ENCODE measurements around the gene FAM53B. TPM values are rescaled to one million over a fixed set of nuclear protein-coding genes. Genes with fewer than 3 reads are reported as not detected.
"Not testable (repeated sequence)": the region's sequence is repeated elsewhere in the genome, so short reads cannot be mapped to it uniquely, and the experiment has no call there.

The FAM53B gene
- total RNA-seq, 4 donors from 2014 or later, result 25.2 to 43.3 (median 34.7) TPM

- 89% methylated on average over 4 of the region's 5 CpGs for WGBS
- intact Hi-C loops (cut with DNase I), result no loop called here
- Histone ChIP-seq H3K27me3 (no peaks in the 10 kb centered on the region), H3K4me1 (peaks cover 15 to 26% (median 18%) of the 10 kb centered on the region in 4 donors), H3K9me3 (peaks cover 0 to 8% (median 3%) of the 10 kb centered on the region in 4 donors), H3K4me3 (no peak overlapping the region), H3K36me3 (no peaks in the 10 kb centered on the region), H3K27ac (replicated peaks in 1 of 4) (no peak overlapping the region)
- DNase-seq (ENCODE audit: extremely low spot score), result no peak
- no peak for TF ChIP-seq CTCF (IDR thresholded peaks at IDR 0.05)
- no peak for TF ChIP-seq EP300 (IDR thresholded peaks at IDR 0.05)
- no peak for TF ChIP-seq POLR2A (IDR thresholded peaks at IDR 0.05; ENCODE audit: low read depth)
- no peak for TF ChIP-seq POLR2AphosphoS5 (IDR thresholded peaks at IDR 0.05)
These were observed 153.1 kb downstream of the FAM53B start for GRCh38 chr10:124591123-124591495.

- no peak for DNase-seq (ENCODE audit: extremely low spot score)
- Histone ChIP-seq H3K36me3 (no peaks in the 10 kb centered on the region), H3K4me1 (peaks cover 15 to 26% (median 18%) of the 10 kb centered on the region in 4 donors), H3K4me3 (no peak overlapping the region), H3K9me3 (peaks cover 0 to 8% (median 3%) of the 10 kb centered on the region in 4 donors), H3K27ac (replicated peaks in 1 of 4) (peak overlapping the region in 1 of 4 donors; percentile 68), H3K27me3 (no peaks in the 10 kb centered on the region)
- no peak for TF ChIP-seq POLR2A (IDR thresholded peaks at IDR 0.05; ENCODE audit: low read depth)
- TF ChIP-seq CTCF (IDR thresholded peaks at IDR 0.05), result no peak
- no peak for TF ChIP-seq POLR2AphosphoS5 (IDR thresholded peaks at IDR 0.05)
- no peak for TF ChIP-seq EP300 (IDR thresholded peaks at IDR 0.05)
- 90% methylated on average over 15 of the region's 23 CpGs for WGBS
- intact Hi-C loops (cut with DNase I), result no loop called here
These were observed 153.7 kb downstream of the FAM53B start for GRCh38 chr10:124590216-124591122.

DNA sequence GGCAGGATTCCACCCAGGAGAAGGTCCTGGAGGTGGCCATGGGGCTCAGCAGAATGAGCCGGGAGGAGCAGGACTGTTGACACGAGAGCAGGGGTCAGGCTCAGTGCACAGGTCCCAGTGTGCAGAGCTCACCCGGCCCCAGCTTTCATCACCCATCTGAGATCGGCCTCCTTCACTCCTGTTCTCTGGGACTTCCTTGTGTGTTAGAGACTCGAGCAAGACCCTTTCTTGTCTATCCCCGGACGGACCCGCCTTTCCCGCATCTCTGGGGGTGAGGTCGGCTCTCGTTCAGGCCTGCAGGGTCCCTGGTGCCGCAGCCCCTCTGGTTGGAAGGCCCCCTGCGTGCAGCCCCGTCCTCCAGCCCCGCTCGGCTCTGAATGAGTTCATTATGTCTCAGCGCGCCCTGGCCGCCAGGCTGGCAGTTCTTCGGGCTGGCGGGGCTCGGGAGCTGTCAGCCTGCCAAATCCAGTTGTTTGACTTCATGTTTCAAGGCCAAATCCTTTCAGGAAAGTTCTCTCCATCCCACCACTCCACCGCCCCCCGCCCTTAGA lies 154.6 kb downstream of the FAM53B start:
- no peak for DNase-seq (ENCODE audit: extremely low spot score)
- Histone ChIP-seq H3K4me3 (no peak overlapping the region), H3K27ac (replicated peaks in 1 of 4) (peak overlapping the region in 3 of 4 donors; percentile 55 to 68 (median 68)), H3K27me3 (no peaks in the 10 kb centered on the region), H3K4me1 (peaks cover 15 to 26% (median 18%) of the 10 kb centered on the region in 4 donors), H3K9me3 (peaks cover 0 to 8% (median 3%) of the 10 kb centered on the region in 4 donors), H3K36me3 (no peaks in the 10 kb centered on the region)
- 73% methylated on average over 19 of the region's 24 CpGs for WGBS
- intact Hi-C loops (cut with DNase I), result no loop called here
- TF ChIP-seq POLR2A (IDR thresholded peaks at IDR 0.05; ENCODE audit: low read depth) (no peak), EP300 (IDR thresholded peaks at IDR 0.05) (no peak), POLR2AphosphoS5 (IDR thresholded peaks at IDR 0.05) (no peak), CTCF (IDR thresholded peaks at IDR 0.05) (no peak)

- WGBS, result 16% methylated on average over 15 of the region's 15 CpGs
- Histone ChIP-seq H3K4me3 (no peak overlapping the region), H3K27ac (replicated peaks in 1 of 4) (peak overlapping the region in 3 of 4 donors; percentile 55 to 68 (median 68))
These were observed 155.3 kb downstream of the FAM53B start for GRCh38 chr10:124588736-124589490.

DNA sequence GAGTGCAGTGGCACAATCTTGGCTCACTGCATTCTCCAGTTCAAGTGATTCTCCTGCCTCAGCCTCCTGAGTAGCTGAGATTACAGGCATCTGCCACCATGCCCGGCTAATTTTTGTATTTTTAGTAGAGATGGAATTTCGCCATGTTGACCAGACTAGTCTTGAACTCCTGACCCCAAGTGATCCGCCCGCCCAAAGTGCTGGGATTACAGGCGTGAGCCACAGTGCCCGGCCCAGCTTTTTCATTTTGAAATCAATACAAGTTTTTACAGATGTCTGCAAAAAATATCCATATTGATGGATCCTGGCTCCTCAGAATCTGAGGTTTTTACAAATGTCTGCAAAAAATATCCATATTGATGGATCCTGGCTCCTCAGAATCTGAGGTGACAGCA lies 155.8 kb downstream of the FAM53B start:
- H3K27ac ChIP-seq (replicated peaks in 1 of 4), result peak overlapping the region in 3 of 4 donors; percentile 55 to 68 (median 68)
- H3K27me3 ChIP-seq; intact Hi-C loops (cut with DNase I); H3K36me3 ChIP-seq; DNase-seq (ENCODE audit: extremely low spot score); H3K9me3 ChIP-seq; H3K4me3 ChIP-seq: not testable (repeated sequence)
- WGBS, result 58% methylated on average over 6 of the region's 6 CpGs
- H3K4me1 ChIP-seq, result peaks cover 15 to 26% (median 18%) of the 10 kb centered on the region in 4 donors

More at GRCh38 chr10:124588736-124589490, 155.3 kb downstream of the FAM53B start:
- Histone ChIP-seq H3K27me3 (no peaks in the 10 kb centered on the region), H3K9me3 (peaks cover 0 to 8% (median 3%) of the 10 kb centered on the region in 4 donors), H3K4me1 (peaks cover 15 to 26% (median 18%) of the 10 kb centered on the region in 4 donors), H3K36me3 (no peaks in the 10 kb centered on the region)
- no peak for TF ChIP-seq CTCF (IDR thresholded peaks at IDR 0.05)
- TF ChIP-seq POLR2AphosphoS5 (IDR thresholded peaks at IDR 0.05), result peak; percentile 44 to 57
- no peak for DNase-seq (ENCODE audit: extremely low spot score)
- intact Hi-C loops (cut with DNase I), result no loop called here

Data from esophagus muscularis mucosa (tissue), 4 donors.